ENCODE measurements around the gene ILKAP.

Gene ILKAP, protein sequence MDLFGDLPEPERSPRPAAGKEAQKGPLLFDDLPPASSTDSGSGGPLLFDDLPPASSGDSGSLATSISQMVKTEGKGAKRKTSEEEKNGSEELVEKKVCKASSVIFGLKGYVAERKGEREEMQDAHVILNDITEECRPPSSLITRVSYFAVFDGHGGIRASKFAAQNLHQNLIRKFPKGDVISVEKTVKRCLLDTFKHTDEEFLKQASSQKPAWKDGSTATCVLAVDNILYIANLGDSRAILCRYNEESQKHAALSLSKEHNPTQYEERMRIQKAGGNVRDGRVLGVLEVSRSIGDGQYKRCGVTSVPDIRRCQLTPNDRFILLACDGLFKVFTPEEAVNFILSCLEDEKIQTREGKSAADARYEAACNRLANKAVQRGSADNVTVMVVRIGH

DNA sequence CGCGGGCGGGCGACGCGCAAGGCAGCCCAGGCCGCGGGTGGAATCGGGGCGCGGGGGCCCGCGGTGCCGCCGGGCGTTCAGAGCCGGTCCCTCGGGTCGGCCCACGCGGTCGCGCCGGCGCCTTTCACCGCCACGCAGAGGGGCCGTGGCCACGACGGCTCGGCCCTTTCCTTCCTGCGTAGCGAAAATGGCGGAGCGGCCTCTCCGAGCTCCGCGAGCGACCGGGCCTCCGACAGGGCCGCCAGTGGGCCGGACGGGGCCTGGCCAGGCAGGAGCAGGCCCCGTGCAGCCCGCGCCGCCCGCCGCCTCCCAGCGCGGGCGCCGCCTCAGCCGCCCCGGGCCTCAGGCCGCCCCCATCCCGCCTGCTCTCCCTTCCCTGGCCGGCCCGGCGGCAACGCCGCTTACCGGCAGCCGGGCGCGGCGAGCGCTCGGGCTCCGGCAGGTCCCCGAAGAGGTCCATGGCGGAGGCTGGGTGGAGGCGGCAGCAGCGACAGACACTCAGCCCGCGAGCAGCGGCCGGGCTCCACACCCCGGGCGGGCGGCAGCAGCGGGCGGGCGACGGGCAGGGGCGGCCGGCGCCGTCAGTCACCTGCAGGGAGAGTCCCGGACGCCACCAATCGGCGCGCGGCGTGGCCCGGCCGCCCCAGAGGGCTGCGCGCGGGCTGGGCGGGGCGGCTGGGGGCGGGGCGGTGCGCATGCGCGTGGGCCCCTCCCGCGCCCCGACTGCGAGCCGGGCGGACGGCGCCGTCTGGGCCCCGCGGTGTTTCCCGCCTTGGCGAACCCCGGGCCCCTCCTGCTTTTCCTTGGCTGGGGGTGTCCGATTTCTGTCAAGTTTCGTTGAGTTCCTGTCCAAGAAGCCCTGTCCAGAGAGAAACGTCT lies at the start of gene ILKAP:
Gene ILKAP (minus strand): TSS at position 602 of the 879 bp plus-strand sequence. CDS start 142 bp downstream, at position 460.
- peak; percentile 54 for DNase-seq

DNA sequence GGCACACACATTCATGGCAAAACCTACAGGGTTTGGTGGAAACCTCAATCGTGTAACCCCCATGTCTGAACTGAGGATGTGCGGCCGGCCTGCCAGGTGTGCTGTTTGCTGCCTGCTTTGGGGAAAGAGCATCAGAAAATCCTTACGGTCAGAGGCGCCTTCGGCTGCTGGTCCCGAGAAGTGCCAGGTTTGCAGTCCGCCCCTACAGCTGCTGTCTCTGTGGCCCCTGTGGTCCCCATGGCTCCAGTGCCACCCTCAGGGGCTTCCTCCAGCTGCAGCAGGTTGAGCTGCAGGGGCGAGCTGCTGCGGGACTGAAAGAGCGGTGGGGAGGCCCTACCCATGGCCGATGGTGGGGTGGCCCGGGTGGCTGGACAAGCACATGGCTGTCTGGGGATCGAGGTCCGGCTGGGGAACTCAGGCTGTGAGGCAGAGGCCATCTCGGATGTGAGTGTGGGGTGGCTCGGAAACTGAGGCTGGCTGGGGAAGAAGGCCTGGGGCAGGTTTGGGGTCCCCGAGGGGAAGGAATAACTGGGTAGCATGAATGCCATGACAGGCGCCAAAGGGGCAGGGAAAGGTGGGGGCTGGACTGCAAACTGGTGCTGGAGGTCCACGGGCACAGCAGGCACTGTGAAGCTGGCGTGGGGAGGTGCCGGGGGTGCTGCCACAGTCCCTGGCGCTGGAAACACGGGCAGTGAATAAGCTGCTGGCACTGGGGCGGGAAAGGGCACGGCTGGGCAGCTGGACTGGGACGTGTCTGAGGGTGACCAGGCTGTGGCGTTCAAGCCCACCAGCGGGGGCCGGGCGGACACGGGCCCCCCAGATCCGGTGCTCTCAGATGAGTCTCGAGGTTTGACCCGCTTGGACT lies 49.5 kb upstream of the ILKAP start:
- no peak for DNase-seq

DNA sequence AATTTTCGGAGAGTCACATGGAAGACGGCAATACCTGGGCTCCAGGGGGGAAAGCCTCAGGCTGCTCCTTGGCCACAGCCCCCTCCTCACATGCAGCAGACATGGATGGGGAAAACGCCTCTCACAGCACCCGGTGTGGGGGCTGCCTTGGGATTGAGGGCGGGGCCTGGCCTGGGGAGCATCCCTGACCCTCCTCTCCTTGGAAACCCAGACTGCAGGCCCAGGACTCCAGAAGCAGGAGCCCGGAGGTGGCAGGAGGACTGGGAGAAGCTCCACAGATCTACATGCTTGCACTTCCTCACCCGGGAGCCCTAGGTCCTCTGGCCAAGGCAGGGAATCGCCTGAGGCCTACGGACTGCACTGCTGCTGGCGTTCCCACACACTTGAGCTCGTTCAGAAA lies 48.5 kb upstream of the ILKAP start:
- DNase-seq: no peak

DNA sequence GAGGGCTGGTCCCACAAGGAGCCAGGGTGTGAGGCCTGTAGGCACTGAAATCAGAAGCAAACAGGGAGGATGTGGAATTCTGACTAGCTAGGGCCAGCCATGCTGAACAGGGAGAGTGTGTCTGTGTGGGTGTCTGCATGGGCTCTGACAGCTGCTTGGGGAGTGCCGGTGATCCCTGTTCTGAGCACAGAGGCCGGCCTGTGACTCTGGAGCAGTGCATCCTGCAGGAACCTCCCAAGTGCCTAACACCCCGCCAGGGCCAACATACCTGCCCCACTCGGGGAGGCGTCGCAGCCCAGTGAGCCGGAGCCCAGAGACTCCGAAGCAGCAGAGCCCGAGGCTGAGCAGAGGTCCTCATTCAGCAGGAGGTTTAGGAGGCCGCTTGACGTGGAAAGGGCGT lies 47.8 kb upstream of the ILKAP start:
- DNase-seq: no peak

DNA sequence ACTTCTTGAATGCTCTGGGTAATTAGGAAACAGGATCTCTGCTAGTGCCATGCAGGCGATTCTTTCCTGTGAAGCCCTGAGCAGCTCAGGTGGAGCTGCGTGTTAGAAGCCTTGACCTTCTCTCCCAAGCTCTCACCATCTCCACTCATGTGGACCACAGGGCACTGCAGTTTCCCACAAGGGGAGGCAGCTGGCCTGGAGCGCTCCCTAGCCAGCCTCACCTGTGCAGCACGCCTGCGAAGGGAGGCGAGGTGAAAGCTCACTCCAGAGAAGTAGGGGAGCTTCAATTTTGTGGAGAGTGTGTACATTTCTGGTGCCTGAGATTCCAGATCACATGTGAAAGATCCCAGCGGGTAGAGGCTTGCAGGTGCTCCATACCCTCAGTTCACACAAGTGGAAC lies 47.4 kb upstream of the ILKAP start:
- DNase-seq: no peak

DNA sequence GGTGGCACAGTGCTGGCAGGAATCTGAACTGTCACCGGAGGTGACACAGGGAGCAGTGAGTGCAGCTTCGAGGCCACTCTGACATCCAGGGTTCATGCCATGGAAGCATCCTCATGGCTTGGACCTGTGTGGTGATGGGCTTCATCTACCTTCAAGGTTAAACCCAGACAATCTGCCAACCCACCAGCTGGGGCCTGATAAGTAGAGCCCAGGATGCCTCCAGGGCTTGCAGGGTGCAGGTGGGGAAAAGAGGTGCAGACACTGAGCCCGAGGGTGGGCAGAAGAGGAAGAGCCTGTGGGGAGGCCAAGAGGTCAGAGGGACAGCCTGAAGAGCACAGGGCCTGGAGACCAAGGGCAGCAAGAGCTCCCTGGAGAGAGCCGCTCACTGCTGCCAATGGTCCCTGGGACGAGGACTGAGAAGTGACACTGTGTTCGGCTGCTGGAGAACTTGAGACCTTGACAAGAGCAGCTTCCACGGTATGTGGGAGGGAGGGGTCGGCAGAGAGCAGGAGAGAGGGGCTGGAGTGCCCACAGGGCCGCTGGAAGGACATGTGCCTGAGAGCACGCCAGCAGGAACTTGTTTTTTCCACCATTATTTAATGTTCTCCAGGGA lies 44.5 kb upstream of the ILKAP start:
- no peak for DNase-seq

DNA sequence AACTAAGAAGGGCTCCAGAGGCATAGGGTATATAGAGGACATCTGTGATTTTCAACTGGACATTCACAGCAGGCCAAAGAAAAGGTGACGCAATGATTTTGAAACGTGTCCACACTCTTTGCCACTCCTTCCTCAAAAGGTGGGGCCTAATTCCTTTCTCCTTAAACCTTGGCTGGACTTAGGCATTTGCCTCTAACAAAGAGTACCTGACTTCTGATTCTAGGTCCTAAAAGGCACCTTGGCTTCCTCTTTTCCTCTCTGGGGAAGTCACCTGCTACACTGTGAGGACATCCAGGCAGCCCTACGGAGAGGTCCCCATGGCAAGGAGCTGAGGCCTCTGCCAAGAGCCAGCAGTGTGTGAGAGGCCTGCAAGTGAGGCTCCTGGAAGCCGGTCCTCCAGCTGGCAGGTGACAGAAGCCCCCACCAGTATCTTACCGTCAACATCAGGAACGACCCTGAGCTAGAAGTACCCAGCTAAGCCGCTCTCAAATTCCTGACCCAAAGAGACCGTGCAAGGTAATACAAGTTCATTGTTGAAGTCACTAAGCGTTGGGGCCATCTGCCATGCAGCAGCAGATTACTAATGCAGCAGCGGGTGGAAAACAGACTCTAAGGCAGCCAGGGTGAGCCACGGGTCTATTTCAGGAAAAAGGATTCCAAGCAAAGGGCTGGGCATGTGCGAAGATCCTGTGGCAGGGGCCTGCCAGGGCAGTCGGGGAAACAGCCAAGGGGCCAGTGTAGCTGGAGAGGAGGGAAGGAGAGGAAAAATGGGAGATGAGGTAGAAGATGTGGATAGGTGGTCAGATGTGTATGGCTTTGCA lies 43.7 kb upstream of the ILKAP start:
- no peak for DNase-seq

DNA sequence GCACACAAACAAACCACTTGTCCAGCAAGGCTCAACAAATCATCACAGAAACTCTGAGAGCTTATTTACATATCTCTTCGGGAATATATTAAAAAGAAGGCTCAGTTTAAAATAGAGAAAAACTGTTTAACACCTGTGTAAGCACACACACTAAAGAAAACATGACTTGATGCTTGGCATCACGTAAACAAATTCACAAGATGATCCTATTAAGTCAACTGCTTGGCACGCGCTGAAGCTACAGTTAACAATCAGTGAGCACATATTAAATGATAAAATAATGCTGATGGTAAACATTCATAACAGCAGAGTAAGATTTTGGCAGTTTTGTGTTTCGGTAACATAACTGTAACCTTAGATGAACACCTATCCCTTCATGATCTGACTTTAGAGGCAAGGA lies 40.7 kb upstream of the ILKAP start:
- DNase-seq: no peak

DNA sequence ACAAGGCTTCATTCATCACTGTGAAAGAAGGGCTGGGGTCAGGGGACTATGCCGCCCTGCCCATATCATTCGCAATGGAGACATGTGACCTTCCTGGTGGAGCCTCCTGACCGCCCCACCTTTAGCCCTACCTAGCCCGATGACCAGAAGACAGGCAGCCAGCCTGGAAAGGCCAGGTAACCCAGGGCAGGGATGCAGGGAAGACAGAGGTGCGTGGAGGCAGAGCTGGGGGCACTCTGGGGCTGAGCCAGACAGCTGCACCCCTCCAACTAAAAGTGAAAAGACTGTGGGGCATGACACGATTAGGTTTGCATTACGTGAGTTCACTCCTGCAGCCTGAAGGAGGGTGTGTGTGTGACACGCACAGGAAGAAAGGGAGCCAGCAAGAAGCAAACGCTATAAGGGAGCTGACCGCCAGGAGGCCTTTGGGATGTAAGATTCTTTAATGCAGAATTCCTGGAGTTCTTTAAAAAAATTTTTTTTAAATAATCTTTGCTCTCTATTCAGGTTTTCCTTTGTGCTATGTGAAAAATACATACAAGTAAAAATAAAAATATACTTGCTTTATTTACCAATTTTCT lies 40.1 kb upstream of the ILKAP start:
- no peak for DNase-seq

DNA sequence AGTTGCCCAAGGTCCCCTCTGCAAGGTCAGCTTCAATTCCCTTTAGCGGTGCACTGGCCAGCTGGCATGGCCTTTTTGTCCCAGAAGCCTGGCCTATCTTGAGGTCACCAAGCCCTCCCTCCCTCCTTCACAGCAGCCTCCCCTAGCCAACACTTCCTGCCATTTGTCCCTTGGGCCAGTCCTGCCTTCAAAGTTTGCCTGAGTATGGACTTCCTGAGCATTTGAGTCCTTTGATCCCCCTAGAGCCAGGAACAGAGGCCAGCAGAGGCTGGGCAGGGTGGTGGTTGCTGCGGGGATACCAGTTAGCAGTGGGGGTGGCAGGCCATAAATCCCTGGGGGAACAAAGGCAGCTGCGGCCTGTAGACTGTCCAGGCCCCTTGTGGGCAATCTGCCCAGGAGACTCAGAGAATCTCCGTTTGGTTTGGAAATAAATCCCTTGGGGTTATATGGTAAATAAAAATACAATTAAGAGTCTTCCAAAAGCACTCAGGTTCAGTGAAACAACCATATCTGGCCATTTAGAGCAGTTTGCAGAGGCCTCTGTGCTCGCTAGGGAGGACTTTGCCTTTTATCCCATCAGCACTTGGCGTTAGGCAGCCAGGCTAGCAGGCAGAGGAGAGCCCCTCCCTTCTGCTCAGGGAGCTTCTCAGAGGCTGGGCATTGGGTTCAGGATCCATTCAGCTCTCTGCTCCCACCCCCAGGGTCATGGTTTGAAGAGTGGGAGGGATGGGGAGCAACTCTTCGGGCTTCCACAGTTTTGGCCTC lies 39.4 kb upstream of the ILKAP start:
- DNase-seq: peak; percentile 71

DNA sequence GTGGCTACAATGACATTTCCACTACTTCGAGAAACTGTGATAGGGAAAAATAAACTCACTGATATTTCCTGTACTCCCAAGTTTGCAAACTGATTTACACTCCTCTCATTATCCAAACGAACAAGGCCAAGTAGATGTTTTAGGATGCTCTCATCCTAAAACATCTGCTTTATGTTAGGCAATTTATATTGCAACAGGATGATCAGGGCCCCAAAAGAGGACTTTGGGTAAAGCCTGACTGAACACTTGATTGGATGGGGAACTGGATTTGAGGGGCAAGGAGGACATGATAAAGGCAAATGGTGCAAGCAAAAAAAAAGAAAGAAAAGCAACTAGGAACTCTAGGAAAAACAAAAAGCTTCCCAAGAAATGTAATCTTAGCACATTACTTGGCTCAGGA lies 38.5 kb upstream of the ILKAP start:
- no peak for DNase-seq

DNA sequence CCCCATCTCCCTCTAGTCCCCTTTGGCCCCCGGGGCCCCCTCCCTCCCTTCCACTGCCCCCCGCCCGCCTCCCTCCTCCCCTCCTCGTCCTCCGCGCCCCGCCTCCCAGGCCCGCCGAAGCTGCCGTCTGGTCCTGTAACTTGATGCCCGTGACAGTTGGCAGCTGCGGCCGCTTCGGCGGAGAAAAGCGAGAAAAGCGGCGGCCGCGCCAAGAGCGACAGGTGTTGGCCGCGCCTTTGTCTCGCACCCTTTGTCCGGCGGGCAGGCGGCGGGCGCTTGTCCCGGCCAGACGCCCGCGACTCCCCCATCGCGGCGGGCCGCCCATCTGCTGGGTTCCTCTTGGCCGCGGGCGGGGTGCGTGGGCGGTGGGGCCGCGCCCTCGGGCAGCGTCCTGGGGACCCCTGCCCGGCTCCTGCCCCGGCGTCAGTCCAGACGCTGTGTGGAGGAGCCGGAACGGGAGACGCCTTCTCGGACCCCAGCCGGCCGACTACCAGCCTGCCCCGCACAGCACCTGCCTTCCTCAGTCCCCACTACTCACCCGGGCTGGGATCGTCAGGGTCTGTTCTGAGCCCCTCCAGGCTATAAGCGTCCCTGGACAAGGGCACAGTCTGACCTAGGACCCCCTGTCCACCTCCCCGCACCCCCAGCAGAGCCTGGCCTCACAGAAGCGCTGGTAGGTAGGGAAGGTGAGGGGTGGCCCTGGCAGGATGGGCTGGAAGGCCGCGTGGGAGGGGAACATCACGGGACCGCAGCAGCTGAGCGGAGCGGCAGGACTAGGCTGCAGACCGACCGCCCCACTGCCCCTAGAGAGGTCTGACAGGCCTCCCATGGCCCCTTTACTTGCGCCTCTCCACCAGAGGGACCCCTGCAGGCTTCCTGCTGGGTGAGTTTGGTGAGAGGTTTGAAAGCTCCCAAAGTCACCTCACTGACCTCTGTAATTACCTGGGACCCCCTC lies 37.5 kb upstream of the ILKAP start:
- peak; percentile 91 for DNase-seq

DNA sequence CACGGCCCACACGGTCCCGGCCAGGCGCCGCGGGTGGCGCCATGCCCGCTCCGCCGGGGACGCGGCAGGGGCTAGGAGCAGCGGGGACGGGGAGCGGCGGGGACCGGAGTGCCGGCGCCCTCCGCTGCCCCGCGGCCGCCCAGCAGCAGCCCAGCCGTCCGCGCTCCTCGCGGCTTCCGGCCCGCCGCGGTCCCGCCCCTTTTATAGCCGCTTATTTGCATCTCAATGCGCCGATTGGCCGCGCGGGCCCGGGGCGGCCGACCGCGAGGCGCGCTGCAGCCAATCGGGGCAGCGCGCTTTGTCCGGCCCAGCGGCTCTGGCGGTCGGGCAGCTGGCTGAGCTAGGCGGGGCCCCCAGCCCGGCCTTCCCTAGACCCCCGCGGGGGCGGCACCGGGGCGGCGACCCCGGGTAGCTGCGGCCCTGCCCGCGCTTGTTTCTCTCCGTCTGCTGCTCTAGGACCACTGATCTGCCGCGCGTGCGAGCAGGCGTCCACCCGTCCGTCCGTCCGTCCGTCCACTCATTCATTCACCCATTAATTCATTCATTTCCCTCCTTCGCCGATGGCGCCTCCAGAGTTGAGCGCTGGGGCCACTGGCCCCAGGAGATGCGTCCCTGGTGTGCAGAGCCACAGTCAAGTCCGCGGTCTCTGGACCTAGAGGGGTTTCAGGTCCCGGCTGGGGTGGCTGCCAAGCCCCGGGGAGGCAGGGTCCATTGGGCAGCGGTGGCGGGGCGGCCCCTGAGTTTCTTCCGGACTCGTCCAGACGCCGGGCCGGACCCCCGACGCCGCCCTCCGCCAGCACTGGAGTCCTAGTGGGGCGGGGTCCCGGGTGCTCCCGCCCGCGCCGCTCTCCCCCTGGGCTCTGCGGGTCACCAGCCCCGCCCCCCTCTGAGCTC lies 36.6 kb upstream of the ILKAP start, which contains the start of gene HES6:
Gene HES6 (minus strand): TSS at position 176 of the 894 bp plus-strand sequence. CDS start 133 bp downstream, at position 43.
- peak; percentile 79 for DNase-seq

DNA sequence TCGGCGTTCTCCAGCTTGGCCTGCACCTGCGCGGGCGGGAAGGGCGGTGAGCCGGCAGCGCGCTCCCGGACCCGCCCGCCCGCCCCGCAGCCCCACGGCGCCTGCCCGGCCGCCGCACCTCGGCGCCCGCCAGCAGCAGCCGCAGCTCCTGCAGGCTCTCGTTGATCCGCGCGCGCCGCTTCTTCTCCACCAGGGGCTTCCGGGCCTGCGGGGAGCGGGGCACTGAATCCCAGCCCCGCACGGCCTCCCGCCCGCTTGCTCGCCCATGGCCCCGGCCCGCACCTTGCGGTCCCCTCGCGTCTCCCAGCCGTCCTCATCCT lies 36.0 kb upstream of the ILKAP start:
- no peak for DNase-seq

DNA sequence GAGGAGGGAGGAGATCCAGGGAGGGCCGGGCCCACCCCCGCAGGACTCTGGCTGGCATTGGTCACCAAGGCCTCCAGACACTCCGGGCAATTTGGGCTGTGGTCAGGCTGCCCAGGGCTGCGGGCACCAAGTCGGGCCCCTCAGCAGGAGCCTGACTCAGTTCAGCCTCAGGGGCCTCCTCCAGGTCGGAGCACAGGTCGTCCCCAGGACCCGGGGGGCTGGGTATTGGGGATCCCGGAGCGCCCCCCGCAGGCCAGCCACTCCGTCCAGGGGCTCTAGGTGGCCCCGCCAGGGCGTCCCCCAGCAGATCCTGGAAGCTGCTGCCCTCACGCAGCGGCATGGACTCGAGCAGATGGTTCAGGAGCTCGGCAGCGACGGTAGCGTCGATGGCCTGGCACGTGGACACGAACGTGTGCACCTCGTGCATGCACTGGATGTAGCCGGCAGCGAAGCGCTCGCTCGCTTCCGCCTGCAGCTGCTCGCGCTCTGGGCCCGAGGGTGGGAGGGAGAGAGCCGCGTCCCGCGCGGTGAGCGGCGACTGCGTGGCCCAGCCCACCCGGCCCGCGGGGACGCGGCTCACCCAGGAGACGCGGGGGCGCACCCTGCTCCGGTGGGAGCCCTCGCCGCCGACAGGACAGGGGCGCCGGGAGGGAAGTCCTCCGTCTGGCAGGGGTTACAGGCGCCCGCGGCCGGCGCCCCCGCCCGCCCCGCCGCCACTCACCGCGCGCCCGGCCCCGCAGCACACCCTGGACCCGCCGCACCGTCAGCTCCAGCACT lies 35.5 kb upstream of the ILKAP start:
- no peak for DNase-seq

DNA sequence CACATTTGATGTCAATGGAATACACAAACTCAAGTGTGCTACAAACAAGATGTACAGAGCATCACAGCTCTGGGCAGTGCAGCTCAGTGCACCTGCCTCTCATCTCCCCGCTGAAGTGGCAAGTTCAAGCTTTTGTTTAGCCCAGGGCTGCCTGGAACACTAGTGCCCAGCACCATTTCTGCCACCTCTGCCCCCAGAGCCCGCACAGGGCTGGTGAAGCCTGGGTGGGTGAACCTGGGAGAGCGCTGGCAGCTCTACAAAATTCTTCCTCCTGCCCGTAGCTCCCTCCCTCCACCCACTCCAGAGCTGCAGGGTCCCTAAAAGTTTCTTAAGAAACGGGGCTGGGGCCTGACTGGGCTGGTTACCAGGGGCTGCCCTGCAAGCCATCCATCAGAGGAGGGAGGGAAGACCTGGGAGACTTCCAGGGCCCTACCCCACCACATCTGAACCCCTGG lies 34.8 kb upstream of the ILKAP start:
- no peak for DNase-seq

DNA sequence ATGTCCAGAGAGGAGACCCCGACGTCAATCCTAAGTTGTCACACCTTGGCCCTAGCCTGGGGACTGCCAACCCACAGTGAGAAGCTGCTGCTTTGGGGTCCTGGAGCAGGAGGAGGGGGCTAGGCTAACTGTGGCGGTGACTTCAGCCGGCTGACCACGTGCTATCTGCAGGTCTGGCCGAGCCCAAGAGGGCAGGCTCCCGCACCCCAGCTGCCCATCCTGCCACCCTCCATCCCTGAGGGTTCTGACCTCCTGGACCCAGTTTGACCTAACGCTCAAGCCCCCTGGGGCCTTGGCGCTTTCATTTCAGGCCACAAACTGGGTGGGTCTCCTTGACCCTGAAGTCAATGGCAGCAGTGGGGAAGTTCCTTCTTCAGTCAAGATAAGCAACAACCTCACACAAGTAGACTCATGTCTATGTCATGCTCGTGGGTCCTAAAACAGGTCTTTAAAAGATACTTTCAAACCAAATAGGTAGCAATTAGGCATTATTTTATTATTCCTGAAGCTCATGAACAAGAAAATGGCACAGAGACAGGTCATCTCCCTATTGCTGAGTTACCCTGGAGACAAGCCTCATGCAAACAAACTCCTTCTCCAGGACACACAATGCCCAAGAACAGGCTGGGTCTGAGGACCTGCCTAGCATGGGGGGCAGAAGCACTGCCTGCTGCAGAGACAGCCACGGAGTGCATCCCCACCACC lies 34.1 kb upstream of the ILKAP start:
- no peak for DNase-seq

Data from DMS79 (cell line).